ENCODE measurements around the gene AKAP1.
"Not testable (repeated sequence)": the region's sequence is repeated elsewhere in the genome, so short reads cannot be mapped to it uniquely, and the experiment has no call there.

The AKAP1 gene

GRCh38 chr17:57075193-57075592 lies 9.9 kb upstream of the AKAP1 start:
- no peak for DNase-seq (ENCODE audit: low read depth)

- no peak for DNase-seq (ENCODE audit: low read depth)
Observed at GRCh38 chr17:57075785-57076184, 9.3 kb upstream of the AKAP1 start.

DNA sequence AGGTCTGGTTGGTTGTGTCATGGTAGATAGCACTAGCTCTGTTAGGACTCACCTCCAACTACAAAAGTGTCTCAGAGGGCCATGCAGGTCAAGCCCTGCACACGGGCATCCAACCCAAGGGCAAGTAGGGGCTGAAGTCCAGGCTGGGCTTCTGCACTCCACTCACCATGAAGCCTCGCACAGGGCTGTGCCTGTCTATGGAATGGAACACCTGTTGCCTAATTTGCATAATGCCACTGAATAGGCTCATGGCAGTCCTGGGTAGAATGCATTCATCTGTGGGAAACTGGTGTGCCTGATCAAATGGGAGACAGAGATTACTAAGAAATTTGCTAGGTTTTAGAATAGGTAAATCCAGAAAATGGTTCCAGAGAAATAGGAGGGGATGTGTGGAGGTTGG lies 8.0 kb upstream of the AKAP1 start:
- DNase-seq (ENCODE audit: low read depth), result no peak

- no peak for DNase-seq (ENCODE audit: low read depth)
Observed at GRCh38 chr17:57078274-57078673, 6.8 kb upstream of the AKAP1 start.

GRCh38 chr17:57080718-57081117 lies 4.3 kb upstream of the AKAP1 start:
- DNase-seq (ENCODE audit: low read depth), result no peak

DNA sequence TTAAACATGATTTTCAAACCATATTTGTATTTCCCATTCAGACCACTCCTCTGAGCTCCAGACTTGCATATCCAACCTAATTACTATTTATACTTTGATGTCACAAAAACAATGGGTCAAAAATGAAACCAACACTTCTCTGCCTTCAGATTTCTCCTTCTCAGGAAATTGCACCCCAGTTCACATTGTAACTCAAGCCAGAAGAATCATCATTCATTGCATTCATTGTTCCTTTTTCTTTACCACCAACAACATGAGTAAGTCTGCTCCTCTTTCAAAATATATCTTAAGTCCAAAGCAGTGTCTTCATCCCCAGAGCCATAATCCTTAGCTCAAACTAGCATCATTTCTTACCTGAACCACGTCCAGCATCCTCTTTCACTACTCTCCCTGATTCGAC lies 2.6 kb upstream of the AKAP1 start:
- no peak for DNase-seq (ENCODE audit: low read depth)

- no peak for DNase-seq (ENCODE audit: low read depth)
Observed at GRCh38 chr17:57084361-57084801, 665 bp upstream of the AKAP1 start.

DNA sequence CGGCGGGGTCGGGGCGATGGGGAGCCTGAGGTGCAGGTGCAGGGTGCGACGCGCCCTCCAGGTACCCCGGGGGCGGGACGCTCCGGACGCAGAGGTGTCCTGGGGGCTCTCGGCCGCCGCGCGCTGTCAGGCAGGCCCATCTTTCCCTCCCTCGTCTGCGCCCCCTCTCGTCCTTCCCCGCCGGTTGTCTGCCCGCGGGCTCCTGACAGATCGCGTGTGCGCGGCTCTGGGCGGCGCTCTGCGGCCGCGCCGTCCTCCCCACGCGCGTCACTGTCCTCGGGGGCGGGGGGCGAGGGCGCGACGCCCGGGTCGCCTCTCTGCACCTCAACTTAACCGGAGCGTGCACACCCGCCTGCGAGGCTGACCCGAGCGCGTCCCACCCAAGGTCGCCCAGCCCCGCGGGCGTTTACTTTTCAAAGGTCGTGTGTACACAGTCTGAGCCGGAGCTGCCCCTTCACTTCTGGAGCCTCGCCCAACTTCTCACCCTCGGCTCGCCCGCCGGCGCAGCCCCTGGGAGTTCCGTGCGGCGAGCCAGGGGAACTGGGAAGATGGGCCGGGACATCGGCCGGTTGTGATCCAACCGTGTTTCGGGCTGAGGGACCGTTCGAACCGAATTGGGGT lies 512 bp downstream of the AKAP1 start:
- peak; percentile 45 for DNase-seq (ENCODE audit: low read depth)

GRCh38 chr17:57086069-57086930 lies 1.3 kb downstream of the AKAP1 start:
- DNase-seq (ENCODE audit: low read depth), result peak; percentile 1

GRCh38 chr17:57088298-57088697 lies 3.3 kb downstream of the AKAP1 start:
- no peak for DNase-seq (ENCODE audit: low read depth)

GRCh38 chr17:57089391-57089790 lies 4.3 kb downstream of the AKAP1 start:
- no peak for DNase-seq (ENCODE audit: low read depth)

DNA sequence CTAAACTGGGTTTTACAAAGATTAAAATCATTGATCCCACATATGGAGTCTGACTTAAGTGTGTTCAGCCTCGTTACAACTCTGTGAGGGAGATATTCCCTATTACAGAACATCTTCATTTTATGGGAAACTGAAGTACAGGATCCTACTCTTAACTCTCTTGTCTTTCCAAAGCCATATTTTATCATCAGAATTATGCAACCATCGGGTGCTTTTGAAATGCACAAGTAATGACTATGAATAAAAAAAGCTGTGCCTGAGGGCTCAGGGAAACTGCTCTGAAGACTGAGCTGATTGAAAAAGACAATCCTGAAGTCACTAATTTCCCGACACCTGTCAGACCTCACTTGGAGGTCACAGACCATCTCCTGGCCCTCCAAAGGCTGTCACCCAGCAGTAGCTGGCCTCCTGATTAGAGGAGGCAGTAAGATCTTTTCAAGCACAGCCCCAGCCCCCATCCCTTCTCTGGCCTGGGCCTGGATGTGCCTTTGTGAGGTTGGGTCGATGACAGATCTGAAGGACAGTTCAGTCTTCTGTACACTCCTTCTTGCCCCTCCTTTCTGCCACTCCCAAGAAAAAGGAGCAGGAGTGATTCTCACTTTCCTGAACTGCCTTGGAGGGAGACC lies 5.6 kb downstream of the AKAP1 start:
- DNase-seq (ENCODE audit: low read depth), result no peak

- no peak for DNase-seq (ENCODE audit: low read depth)
Observed at GRCh38 chr17:57091186-57091618, 6.2 kb downstream of the AKAP1 start.

- DNase-seq (ENCODE audit: low read depth), result no peak
Observed at GRCh38 chr17:57092171-57092570, 7.1 kb downstream of the AKAP1 start.

DNA sequence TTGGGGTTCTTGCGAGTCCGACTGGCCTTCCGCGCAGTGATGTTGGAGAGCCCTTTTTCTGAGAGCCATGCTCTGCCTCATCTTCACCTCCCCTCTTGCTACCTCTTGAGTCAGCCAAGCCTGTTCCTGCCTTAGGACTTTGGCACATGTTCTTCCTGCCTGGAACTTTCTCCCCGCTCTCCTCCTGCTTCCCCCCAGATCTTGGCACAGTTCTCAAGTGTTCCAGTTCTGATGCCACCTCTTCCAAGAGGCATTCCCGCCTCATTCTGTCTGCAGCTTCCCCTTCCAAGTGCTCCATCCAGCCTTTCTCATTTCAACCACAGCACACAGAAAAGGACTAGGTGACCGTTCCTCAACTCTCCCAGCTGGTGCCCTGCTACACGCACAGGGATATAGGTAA lies 7.7 kb downstream of the AKAP1 start:
- DNase-seq (ENCODE audit: low read depth), result no peak

DNA sequence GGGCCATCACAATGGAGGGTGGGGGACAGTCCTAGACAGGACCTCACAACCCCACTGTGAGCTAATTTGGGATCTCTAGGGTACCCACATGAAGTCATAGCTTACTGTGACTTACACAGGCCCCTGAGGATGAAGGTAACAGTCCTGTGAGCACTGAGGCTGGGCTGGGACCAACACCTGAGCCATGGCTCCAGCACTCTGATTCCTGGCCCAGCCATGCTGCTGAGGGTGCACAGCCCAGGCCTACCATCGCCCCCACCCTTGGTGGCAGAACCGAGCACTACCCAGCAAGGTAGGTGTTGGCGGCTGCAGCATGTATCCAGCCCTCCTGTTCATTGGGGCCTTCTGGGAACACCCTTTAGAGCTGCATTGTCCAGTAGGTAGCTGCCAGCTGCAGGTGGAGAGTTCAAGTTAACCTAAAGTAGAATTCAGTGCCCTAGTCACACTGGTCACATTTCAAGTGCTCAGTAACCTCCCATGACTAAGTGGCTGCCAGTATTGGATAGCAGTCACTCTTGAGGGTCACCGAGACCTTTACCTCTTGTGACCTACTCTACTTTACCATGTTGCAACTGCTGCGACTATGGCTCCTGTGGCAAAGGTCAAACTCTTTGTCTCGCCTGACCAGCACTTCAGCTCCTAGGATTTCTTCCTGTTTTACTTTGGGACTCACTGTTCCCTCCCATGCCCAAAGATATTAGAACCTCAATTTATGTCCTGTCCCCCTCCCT lies 11.6 kb downstream of the AKAP1 start:
- no peak for DNase-seq (ENCODE audit: low read depth)

GRCh38 chr17:57097832-57098421 lies 12.9 kb downstream of the AKAP1 start:
- DNase-seq (ENCODE audit: low read depth), result no peak

DNA sequence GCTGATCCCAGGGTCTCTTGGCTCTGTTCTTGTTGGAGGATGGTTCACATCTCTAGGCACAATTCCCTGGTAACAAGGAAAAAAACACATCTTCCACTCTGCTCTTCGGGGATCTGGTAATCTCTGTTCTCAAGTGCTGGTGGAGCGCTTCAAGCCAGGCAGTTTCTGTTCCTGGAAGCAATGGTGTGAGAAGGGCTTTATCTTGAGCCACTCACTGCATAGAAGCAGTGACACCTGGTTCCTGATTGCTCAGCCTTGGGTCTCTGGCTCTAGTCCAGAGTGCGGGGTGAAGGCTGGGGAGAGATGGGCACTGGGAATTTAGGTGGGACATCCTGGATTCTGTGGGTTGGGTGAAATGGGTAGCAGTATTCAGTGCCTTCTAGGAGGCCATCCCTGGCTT lies 14.1 kb downstream of the AKAP1 start:
- no peak for DNase-seq (ENCODE audit: low read depth)

DNA sequence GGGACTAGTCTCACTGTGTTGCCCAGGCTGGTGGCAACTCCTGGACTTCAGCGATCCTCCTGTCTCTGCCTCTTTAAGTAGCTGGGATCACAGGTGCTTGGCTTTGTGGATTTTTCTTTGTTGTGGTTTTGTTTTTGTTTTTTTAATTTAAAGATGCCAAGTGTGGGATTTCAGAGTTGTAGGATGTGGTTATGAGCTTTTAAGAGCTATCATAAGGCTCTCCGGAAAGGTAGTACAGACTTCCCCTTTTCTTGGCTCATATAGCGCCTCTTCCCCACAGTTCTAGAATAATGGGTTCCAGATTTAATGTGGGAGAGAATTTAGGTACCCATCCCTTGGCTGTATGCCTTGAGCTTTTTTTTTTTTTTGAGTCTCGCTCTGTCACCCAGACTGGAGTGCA lies 17.1 kb downstream of the AKAP1 start:
- DNase-seq (ENCODE audit: low read depth), result no peak

DNA sequence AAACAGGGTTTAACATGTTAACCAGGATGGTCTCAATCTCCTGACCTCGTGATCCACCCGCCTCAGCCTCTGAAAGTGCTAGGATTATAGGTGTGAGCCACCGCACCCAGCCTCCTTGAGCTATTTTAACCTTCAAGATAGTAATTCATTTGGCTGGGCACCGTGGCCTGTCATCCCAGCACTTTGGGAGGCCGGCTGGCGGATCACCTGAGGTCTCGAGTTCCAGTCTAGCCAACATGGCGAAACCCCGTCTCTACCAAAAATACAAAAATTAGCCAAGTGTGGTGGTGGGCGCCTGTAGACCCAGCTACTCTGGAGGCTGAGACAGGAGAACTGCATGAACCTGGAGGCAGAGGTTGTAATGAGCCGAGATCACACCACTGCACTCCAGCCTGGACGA lies 17.6 kb downstream of the AKAP1 start:
- not testable (repeated sequence) for DNase-seq (ENCODE audit: low read depth)

GRCh38 chr17:57104461-57105175 lies 19.6 kb downstream of the AKAP1 start:
- no peak for DNase-seq (ENCODE audit: low read depth)

Measured in T follicular helper cell (primary cell).